ENCODE data around the gene AIMP1. TPM values are rescaled to one million over a fixed set of nuclear protein-coding genes. Genes with fewer than 3 reads are reported as not detected.

AIMP1 gene
- total and polyA plus RNA-seq, 2 of the 13 experiments (the other 11 are each of a cell fraction or from before 2014, with no cell fraction given): 28.6 to 82.9 TPM

- TF ChIP-seq ZNF574 (CRISPR knock-in tag; IDR thresholded peaks at IDR 0.05) (no peak), KDM2A (CRISPR knock-in tag; IDR thresholded peaks at IDR 0.05; ENCODE audit: borderline replicate concordance, low read depth) (no peak), ZNF264 (CRISPR knock-in tag; IDR thresholded peaks at IDR 0.05) (no peak), ZNF382 (CRISPR knock-in tag; IDR thresholded peaks at IDR 0.05; ENCODE audit: borderline replicate concordance) (no peak), ZNF558 (CRISPR knock-in tag; IDR thresholded peaks at IDR 0.05; ENCODE audit: borderline replicate concordance) (no peak), PHF20 (CRISPR knock-in tag; IDR thresholded peaks at IDR 0.05) (no peak), ELF4 (CRISPR knock-in tag; IDR thresholded peaks at IDR 0.05; ENCODE audit: borderline replicate concordance) (no peak), ZNF124 (CRISPR knock-in tag; IDR thresholded peaks at IDR 0.05) (no peak), ZNF614 (CRISPR knock-in tag; IDR thresholded peaks at IDR 0.05; ENCODE audit: borderline replicate concordance) (peak; percentile 66; the same call in 1 of the 2 replicates), BCL6 (CRISPR knock-in tag; IDR thresholded peaks at IDR 0.05) (peak; percentile 56), ZNF768 (CRISPR knock-in tag; IDR thresholded peaks at IDR 0.05) (no peak)
Measured at GRCh38 chr4:106343865-106344646, 27.7 kb downstream of the AIMP1 start (continued).

All from HepG2 (cell line).